ENCODE results near the gene KCND2.

Gene KCND2

DNA sequence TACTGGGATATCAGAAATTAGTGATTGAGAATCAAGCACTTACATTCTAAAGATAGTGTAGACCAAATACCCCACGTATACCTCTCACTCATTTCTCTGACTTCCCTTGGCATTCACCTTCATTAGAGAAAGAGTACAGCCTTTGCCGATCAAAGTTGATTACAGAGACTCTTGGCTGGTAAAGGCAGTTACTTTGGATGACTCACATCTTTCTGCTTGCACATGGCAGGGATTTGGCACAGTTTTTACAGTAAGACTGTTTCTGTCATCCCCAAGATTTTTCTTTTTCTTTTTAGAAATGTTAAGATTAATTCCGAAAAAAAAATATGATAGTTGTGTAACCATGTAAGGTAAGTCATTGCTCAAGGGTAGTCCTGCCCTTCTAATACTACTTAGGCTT is 442.0 kb downstream of the KCND2 start:
- DNase-seq: no peak

- DNase-seq: no peak
Measured at GRCh38 chr7:120716307-120716706, 443.3 kb downstream of the KCND2 start.

- DNase-seq: no peak
Measured at GRCh38 chr7:120717166-120717565, 444.2 kb downstream of the KCND2 start.

- DNase-seq: no peak
Measured at GRCh38 chr7:120718361-120718760, 445.4 kb downstream of the KCND2 start.

- no peak for DNase-seq
Measured at GRCh38 chr7:120720317-120720716, 447.3 kb downstream of the KCND2 start.

GRCh38 chr7:120723465-120724385 is 450.8 kb downstream of the KCND2 start:
- no peak for DNase-seq

DNA sequence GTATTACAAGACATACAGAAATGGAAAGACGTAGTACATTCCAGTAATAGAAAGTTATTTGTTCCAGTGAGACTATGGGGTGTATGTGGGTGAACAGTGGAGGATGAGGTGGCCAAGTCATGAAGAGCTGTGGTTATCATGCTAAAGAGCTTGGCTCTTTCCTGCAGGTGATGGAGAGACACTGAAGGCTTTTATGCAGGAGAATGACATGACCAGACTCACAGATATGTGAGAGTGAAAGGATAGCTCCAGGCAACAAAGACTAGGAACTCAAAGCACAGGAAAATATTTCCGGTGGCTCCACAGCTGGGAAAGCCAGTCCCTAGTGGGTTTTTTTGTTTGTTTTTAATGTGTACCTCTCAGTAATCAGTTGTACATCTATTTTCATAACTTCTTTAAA is 451.5 kb downstream of the KCND2 start:
- no peak for DNase-seq

- DNase-seq: no peak
Measured at GRCh38 chr7:120724955-120725354, 452.0 kb downstream of the KCND2 start.

DNA sequence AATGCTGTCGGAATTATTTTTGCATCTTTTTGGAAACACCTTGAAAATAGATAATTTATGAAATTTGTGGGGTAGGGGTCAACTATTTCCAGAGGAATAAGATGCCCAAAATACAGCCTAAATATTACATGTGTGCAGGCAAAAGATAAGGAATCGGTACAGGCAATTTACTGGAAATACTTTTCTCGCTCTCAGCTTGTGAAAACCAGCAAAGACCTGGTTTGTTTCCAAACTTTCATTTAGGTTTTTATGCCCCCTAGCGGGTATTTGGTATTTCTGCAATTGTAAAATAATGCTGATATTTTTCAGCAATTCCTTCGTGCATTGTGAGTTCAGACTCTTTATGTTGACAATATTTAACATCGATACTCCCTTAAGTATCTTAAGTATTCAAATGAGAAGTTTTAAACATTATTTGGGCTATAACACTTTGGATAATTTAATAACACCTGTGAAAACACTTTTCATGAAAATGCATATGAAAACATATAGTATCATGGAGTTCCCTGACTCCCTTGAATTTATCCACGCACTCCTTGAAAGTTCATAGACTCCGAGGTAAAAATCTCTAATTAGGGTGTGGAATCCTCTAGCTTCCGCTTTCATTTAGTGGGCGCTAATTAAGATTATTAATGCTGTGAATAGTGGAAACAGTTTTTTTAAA is 452.5 kb downstream of the KCND2 start:
- DNase-seq: no peak

DNA sequence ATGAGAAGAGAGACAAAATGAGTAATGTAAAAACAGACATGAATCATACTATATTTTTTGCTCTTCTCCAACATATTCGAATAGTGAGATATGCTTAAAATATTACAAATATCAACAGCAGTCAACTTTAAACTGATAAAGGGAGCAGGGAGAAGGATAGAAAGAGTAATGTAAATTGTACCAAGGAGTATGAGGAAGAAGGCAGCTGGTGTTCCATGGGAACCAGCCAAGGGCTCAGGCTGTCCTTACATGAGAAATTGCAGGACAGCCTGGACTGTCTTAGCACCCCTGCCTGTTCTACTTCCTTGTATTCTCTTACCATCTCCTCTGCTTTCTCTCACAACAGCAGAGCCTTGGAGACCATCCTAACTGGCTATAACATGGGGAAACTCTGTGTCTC is 456.3 kb downstream of the KCND2 start:
- no peak for DNase-seq

- no peak for DNase-seq
Measured at GRCh38 chr7:120731271-120731670, 458.3 kb downstream of the KCND2 start.

GRCh38 chr7:120732256-120732655 is 459.3 kb downstream of the KCND2 start:
- DNase-seq: no peak

- DNase-seq: no peak
Measured at GRCh38 chr7:120733143-120733542, 460.2 kb downstream of the KCND2 start.

- DNase-seq: no peak
Measured at GRCh38 chr7:120733835-120734234, 460.9 kb downstream of the KCND2 start.

- DNase-seq: no peak
Measured at GRCh38 chr7:120735791-120736190, 462.8 kb downstream of the KCND2 start.

- DNase-seq: no peak
Measured at GRCh38 chr7:120738816-120739215, 465.8 kb downstream of the KCND2 start.

DNA sequence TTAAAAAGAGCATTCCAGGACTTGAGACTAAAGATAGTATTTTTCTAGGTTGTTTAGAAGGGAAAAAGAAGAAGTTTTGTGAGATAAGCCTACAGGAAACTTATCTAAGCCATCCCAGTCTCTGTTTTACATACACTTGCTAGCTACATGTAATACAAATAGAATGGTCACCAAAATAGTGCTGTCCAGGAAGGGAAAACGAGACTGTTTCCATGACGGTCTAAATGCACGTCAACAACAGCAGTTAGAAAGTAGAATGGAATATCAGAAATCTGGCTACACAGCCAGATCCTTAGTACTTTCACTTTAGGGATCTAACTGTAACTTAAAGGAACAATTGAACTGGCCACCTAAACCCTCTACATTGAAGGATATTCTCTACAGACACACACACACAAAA is 467.4 kb downstream of the KCND2 start:
- no peak for DNase-seq

GRCh38 chr7:120741371-120742042 is 468.5 kb downstream of the KCND2 start:
- no peak for DNase-seq

DNA sequence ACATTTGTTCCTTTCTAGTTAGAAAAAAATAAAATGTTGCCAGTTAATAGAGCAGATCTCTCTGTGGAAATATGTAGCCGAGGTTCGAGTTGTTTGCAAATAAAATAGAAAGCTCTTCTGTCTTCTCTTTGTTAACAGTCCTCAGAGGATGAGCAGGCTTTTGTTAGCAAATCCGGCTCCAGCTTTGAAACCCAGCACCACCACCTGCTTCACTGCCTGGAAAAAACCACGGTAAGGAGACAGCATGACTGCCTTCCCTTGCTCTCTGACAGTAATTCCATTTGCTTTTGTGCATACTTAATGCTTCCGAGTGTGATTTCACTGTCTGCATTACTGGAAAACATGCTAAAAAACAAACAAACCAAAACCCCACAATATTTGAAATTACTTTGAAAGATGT is 469.4 kb downstream of the KCND2 start:
- no peak for DNase-seq

- DNase-seq: no peak
Measured at GRCh38 chr7:120743128-120743527, 470.2 kb downstream of the KCND2 start.

GRCh38 chr7:120760050-120760449 is 487.1 kb downstream of the KCND2 start:
- no peak for DNase-seq

GRCh38 chr7:120760851-120761250 is 487.9 kb downstream of the KCND2 start:
- DNase-seq: no peak

- no peak for DNase-seq
Measured at GRCh38 chr7:120770206-120770605, 497.2 kb downstream of the KCND2 start.

DNA sequence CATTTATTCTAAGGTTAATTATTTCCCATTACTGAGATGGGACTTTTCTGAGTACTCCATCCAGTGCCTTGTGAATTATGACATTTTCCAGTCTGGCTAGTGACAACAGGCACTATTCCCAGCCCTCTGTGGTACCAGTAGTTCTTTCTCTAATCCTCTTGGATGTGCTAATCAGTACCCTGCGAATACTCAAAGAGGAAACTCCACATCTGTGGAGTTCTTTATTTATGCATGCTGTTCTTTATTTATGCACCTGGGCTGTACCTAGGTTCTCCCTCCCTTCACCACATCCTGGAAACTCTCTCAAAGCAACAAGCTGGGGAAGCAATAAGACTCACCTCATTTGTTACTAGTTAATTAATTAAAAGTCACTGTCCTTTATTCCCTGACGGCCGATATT is 501.5 kb downstream of the KCND2 start:
- DNase-seq: no peak

Measured in stimulated activated CD4-positive, alpha-beta T cell treated with anti-CD3 and anti-CD28 coated beads, Interleukin-4, amount 100 ng/mL, for 24 hours (primary cell).